ENCODE results near the gene MTA1. TPM values are rescaled to one million over a fixed set of nuclear protein-coding genes. Genes with fewer than 3 reads are reported as not detected.

The MTA1 gene
- total RNA-seq, 2 donors from 2014 or later = 77.2 to 84.1 TPM

- H3K27me3 ChIP-seq (replicated peaks; ENCODE audit: insufficient read depth) = no peaks in the 10 kb centered on the region
- DNase-seq (ENCODE audit: low spot score) (no peak), ATAC-seq (ENCODE audit: insufficient number of reproducible peaks, low FRiP score, low read depth) (no peak)
- H3K9me3 ChIP-seq = peaks cover 7% of the 10 kb centered on the region
- H3K4me1 ChIP-seq (ENCODE audit: control insufficient read depth in 1 of 2, low read depth in 2 of 2) = peaks cover 9 to 16% of the 10 kb centered on the region in 2 donors
- TF ChIP-seq, protein P1, sequence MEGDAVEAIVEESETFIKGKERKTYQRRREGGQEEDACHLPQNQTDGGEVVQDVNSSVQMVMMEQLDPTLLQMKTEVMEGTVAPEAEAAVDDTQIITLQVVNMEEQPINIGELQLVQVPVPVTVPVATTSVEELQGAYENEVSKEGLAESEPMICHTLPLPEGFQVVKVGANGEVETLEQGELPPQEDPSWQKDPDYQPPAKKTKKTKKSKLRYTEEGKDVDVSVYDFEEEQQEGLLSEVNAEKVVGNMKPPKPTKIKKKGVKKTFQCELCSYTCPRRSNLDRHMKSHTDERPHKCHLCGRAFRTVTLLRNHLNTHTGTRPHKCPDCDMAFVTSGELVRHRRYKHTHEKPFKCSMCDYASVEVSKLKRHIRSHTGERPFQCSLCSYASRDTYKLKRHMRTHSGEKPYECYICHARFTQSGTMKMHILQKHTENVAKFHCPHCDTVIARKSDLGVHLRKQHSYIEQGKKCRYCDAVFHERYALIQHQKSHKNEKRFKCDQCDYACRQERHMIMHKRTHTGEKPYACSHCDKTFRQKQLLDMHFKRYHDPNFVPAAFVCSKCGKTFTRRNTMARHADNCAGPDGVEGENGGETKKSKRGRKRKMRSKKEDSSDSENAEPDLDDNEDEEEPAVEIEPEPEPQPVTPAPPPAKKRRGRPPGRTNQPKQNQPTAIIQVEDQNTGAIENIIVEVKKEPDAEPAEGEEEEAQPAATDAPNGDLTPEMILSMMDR (IDR thresholded peaks at IDR 0.05) = no peak
- H3K36me3 ChIP-seq = peaks cover 4% of the 10 kb centered on the region
- peak overlapping the region in 1 of 2 donors; percentile 76 for H3K27ac ChIP-seq
- H3K4me3 ChIP-seq = peak overlapping the region; percentile 99
These were observed 22.2 kb upstream of the MTA1 start for GRCh38 chr14:105397350-105397931.

DNA sequence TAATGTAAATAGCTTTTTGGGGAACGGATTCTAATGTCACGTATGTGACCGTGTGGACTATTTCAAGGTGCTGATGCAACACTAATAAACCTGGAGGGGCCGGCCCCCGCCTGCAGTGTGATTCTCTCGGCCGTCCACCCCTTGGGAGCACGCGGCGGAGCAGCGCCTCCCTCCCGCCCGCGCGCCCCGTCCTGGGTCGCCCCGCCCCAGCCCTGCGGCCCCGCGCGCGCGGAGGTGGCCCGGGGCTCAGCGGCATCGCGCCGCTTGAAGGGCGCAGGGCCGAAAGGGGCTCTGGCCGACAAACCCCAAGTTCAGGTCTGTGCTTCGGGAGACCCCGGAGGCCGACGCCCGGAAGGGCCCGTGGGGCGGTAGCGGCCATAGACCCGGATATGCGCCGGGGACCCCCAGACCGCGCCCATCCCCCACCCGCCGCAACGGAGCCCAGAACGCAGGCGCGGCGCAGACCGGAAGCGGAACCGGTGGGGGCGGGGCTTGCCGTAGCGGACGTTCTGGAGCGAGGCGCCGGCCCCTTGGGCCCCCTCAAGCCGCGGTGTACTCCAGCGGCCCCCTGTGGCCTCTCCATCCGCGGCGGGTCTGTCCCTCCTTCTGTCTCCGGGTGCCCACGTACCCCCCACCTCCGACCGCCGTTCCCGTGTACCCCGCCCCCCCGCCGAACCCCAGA, 21.4 kb upstream of the MTA1 start, which contains the start of gene TEX22:
TEX22 (plus strand) TSS at position 495 of the 682 bp plus-strand sequence. CDS start 803 bp downstream, outside the sequence.
- DNase-seq (ENCODE audit: low spot score) (peak; percentile 43), ATAC-seq (ENCODE audit: insufficient number of reproducible peaks, low FRiP score, low read depth) (peak; percentile 66)
- H3K36me3 ChIP-seq = peaks cover 4% of the 10 kb centered on the region
- H3K27me3 ChIP-seq (replicated peaks; ENCODE audit: insufficient read depth) = no peaks in the 10 kb centered on the region
- H3K4me1 ChIP-seq (ENCODE audit: control insufficient read depth in 1 of 2, low read depth in 2 of 2) = peaks cover 9 to 16% of the 10 kb centered on the region in 2 donors
- peaks cover 7% of the 10 kb centered on the region for H3K9me3 ChIP-seq
- TF ChIP-seq, protein P1 (IDR thresholded peaks at IDR 0.05) = no peak
- H3K27ac ChIP-seq = peak within 1 kb of the TSS; percentile 74 to 76
- peak within 1 kb of the TSS; percentile 99 for H3K4me3 ChIP-seq

- Histone ChIP-seq H3K4me1 (ENCODE audit: control insufficient read depth in 1 of 2, low read depth in 2 of 2) (peaks cover 9 to 16% of the 10 kb centered on the region in 2 donors), H3K36me3 (peaks cover 4% of the 10 kb centered on the region), H3K27ac (peak overlapping the region; percentile 74 to 76), H3K27me3 (replicated peaks; ENCODE audit: insufficient read depth) (no peaks in the 10 kb centered on the region), H3K9me3 (peaks cover 7% of the 10 kb centered on the region), H3K4me3 (peak overlapping the region; percentile 99)
- DNase-seq (ENCODE audit: low spot score) (no peak), ATAC-seq (ENCODE audit: insufficient number of reproducible peaks, low FRiP score, low read depth) (peak; percentile 5)
- TF ChIP-seq, protein P1 (IDR thresholded peaks at IDR 0.05) = peak; percentile 6
These were observed 20.7 kb upstream of the MTA1 start for GRCh38 chr14:105398726-105399465.

- H3K27ac ChIP-seq = peak overlapping the region in 1 of 2 donors; percentile 74
- peaks cover 4% of the 10 kb centered on the region for H3K36me3 ChIP-seq
- TF ChIP-seq, protein P1 (IDR thresholded peaks at IDR 0.05) = no peak
- DNase-seq (ENCODE audit: low spot score) (no peak), ATAC-seq (ENCODE audit: insufficient number of reproducible peaks, low FRiP score, low read depth) (no peak)
- H3K27me3 ChIP-seq (replicated peaks; ENCODE audit: insufficient read depth) = no peaks in the 10 kb centered on the region
- H3K4me3 ChIP-seq = peak overlapping the region; percentile 99
- peaks cover 9 to 16% of the 10 kb centered on the region in 2 donors for H3K4me1 ChIP-seq (ENCODE audit: control insufficient read depth in 1 of 2, low read depth in 2 of 2)
- peaks cover 7% of the 10 kb centered on the region for H3K9me3 ChIP-seq
These were observed 20.2 kb upstream of the MTA1 start for GRCh38 chr14:105399466-105399775.

GRCh38 chr14:105400016-105400415, 19.6 kb upstream of the MTA1 start:
- peaks cover 9 to 16% of the 10 kb centered on the region in 2 donors for H3K4me1 ChIP-seq (ENCODE audit: control insufficient read depth in 1 of 2, low read depth in 2 of 2)
- DNase-seq (ENCODE audit: low spot score) (no peak), ATAC-seq (ENCODE audit: insufficient number of reproducible peaks, low FRiP score, low read depth) (no peak)
- H3K27ac ChIP-seq = no peak overlapping the region
- H3K4me3 ChIP-seq = no peak overlapping the region
- peaks cover 10% of the 10 kb centered on the region for H3K9me3 ChIP-seq
- TF ChIP-seq, protein P1 (IDR thresholded peaks at IDR 0.05) = no peak
- peaks cover under 1% of the 10 kb centered on the region for H3K36me3 ChIP-seq
- no peaks in the 10 kb centered on the region for H3K27me3 ChIP-seq (replicated peaks; ENCODE audit: insufficient read depth)
